ENCODE measurements around the gene SIVA1.

SIVA1 gene, protein sequence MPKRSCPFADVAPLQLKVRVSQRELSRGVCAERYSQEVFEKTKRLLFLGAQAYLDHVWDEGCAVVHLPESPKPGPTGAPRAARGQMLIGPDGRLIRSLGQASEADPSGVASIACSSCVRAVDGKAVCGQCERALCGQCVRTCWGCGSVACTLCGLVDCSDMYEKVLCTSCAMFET

GRCh38 chr14:104752735-104753527 lies at the start of gene SIVA1:
TSS of gene SIVA1 (plus strand) at chr14:104753147. CDS start at chr14:104753202, 55 bp downstream.
- FAIRE-seq, result peak; percentile 27
- peak; percentile 89 for DNase-seq (ENCODE audit: low spot score)

DNA sequence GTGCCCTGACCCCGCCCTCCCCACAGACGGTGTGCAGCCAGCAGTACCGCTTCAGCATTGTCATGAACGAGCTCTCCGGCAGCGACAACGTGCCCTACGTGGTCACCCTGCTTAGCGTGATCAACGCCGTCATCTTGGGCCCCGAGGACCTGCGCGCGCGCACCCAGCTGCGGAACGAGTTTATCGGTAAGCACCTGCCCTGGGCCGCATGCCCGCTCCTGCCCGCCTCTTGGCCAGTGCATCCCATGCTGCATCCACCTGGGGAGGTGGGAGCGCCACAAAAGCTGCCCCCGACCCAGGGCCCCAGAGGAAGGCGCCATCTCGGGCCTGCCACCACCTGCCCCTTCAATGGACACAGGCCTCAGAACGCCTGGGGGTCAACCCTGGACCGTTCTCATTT lies 49.7 kb upstream of the SIVA1 start:
- DNase-seq (ENCODE audit: low spot score) (no peak), FAIRE-seq (no peak)

DNA sequence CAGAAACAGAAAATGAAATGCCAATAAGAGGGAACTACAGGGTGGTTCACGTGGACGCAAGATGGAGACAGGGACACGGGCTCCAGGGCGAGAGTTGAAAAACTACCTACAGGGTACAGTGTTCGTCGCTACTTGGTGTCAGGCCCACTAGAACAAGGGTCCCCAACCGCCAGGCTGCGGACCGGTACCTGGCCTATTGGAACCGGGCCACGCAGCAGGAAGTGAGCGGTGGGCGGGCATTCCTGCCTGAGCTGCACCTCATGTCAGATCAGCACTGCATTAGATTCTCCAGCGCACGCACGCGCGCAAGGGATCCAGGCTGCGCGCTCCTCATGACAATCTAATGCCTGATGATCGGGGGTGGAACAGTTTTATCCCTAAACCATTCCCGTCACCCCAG lies 48.7 kb upstream of the SIVA1 start:
- FAIRE-seq, result no peak

DNA sequence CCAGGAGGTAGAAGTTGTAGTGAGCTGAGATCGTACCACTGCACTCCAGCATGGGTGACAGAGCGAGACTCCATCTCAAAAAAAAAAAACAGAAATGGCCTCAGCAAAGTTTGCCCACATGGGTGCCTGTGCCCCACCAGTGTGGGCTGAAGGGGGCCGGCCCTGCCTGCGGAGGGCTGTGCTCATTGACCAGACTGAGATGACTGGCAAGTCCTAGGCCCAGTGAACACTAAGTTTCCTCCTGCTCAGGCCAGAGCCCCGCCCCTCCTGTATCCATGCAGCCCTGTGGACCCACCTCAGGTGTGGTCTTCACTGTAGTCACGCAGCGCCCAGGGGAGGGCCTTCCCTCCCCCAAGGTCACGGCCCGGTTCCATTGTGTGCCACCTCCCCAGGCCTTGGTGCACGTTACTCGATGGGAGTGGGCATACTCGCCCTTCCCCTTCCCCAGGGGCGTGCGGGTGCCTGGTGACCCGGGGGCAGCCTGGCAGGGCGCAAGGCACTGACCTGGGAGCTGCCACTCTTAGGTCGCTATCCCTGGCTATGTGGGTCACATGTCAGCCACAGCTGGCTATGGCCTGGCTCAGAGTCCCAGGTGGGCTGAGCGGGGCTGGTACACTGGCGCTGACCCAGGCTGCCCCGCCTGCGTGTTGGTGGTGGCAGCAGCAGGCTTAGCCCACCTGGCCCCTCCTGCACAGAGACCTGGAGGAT lies 47.5 kb upstream of the SIVA1 start:
- no peak for FAIRE-seq
- DNase-seq (ENCODE audit: low spot score), result no peak

More for the DNA sequence above, 48.7 kb upstream of the SIVA1 start:
- DNase-seq (ENCODE audit: low spot score), result no peak

GRCh38 chr14:104706733-104707607 lies 46.0 kb upstream of the SIVA1 start:
- no peak for DNase-seq (ENCODE audit: low spot score)
- FAIRE-seq, result no peak

DNA sequence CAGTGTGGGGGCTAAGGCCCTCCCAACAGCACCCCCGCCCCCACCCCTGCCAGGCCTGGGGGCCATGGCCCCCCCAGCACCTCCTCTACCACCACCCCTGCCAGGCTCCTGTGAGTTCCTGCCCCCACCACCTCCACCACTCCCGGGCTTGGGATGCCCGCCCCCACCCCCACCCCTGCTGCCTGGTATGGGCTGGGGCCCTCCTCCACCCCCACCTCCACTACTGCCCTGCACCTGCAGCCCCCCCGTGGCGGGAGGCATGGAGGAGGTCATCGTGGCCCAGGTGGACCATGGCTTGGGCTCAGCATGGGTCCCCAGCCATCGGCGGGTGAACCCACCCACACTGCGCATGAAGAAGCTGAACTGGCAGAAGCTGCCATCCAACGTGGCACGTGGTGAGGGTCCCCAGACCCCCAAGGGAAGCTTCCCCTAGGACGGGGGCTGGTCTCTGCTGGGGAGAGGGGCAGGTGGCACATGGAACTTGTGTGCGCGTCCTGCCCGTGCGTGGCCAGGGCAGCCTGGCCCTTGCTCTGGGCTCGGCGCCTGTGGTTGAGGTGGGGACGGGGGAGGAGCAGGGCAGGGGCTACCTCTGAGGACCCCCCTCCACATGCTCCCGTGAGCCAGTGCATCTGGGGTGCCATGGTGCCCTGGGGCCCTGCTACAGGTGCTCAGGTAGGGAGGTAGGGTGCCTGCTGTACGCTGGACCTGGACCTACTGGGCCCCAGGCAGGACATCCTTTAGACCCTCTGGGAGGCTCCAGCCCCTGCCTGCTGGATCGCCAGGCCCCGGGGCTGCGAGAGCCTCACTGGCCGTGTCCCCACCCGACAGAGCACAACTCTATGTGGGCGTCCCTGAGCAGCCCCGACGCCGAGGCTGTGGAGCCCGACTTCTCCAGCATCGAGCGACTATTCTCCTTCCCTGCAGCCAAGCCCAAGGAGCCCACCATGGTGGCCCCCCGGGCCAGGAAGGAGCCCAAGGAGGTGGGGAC lies 45.0 kb upstream of the SIVA1 start:
- DNase-seq (ENCODE audit: low spot score) (no peak), FAIRE-seq (no peak)

- FAIRE-seq, result no peak
Observed at GRCh38 chr14:104708606-104709268, 44.2 kb upstream of the SIVA1 start.

DNA sequence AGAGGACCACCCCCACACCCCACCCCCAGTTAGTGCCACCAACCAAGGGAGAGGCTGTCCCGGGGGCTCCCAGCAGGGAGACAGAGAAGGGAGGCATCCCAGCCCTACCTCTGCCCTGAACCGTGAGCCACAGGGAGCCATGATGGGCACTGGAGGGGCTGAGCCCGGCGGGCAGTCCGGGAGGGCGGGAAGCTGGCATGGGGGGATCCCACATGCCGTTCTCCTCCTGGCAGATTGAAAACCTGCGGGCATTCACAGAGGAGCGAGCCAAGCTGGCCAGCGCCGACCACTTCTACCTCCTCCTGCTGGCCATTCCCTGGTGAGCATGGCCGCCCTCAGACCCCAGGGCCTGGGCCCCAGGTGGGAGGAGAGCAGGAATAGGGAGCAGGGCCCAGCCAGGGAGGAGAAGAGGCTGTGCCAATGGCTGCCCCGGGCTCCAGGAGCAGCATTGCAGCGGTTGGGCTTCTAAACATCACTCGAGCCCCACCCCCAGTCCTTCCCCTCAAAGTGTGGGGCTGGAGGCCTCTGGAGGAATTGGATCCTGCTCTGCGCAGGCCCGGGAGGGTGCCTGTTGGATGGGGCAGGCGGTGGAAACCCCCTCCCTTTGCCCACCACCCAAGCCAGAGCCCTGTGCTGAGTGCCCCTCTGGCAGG lies 43.4 kb upstream of the SIVA1 start:
- no peak for DNase-seq (ENCODE audit: low spot score)

More at GRCh38 chr14:104708606-104709268, 44.2 kb upstream of the SIVA1 start:
- no peak for DNase-seq (ENCODE audit: low spot score)

DNA sequence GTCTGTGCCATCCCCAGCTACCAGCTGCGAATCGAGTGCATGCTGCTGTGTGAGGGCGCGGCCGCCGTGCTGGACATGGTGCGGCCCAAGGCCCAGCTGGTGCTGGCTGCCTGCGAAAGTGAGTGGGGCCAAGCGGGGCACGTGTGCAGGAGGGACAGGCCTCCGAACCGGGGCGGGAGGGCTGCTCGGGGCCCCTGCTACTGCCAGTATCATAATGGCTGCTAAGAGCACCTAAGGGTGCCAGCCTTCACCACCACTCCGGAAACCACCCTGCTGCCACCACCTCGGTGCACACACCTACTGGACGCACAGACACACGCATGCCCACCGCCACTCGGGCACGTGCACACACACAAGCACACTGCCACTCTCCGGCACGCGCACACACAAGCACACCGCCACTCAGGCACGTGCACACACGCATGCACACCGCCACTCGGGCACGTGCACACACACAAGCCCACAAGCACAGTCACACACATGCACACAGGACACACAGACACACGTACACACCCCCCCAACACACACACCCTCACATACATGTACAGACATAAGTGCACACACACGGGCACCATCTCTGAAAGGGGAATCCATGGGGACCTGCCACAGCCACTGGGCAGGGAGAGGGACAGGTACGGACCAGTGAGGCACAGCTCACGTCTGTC lies 42.7 kb upstream of the SIVA1 start:
- DNase-seq (ENCODE audit: low spot score), result no peak
- no peak for FAIRE-seq

More for the DNA sequence above, 43.4 kb upstream of the SIVA1 start:
- no peak for FAIRE-seq

DNA sequence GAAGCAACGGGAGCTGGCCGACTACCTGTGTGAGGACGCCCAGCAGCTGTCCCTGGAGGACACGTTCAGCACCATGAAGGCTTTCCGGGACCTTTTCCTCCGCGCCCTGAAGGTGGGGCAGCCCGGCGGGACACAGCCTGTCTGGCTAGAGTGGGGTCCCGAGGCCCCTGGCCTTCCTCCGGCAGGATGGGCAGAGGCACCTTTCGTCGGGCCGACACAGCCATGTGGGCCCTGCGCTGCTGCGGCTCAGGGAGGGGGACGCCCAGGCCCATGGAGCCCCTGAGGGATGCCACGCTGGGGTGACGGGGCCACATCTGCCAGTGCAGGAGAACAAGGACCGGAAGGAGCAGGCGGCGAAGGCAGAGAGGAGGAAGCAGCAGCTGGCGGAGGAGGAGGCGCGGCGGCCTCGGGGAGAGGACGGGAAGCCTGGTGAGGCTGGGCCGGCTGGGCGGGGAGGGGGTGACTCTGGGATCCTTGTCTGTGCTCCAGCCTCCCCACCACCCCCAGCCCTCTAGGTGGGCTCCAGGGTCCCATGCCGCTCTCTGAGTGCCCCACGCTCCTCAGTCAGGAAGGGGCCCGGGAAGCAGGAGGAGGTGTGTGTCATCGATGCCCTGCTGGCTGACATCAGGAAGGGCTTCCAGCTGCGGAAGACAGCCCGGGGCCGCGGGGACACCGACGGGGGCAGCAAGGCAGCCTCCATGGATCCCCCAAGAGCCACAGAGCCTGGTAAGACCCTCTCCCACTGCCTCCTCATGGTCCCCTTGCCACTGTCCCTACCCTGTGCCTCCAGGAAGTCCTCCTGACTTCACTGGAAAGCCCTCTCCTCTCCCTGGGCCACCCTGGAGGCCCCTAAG lies 39.8 kb upstream of the SIVA1 start:
- DNase-seq (ENCODE audit: low spot score) (no peak), FAIRE-seq (no peak)

DNA sequence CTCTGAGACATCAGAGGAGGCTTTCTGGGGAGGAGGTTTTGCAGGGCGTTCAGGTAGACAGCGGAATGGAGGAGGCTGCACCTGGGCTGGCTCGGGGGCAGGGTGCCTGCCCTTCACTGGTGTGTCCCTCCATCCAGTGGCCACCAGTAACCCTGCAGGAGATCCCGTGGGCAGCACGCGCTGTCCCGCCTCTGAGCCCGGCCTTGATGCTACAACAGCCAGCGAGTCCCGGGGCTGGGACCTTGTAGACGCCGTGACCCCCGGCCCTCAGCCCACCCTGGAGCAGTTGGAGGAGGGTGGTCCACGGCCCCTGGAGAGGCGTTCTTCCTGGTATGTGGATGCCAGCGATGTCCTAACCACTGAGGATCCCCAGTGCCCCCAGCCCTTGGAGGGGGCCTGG lies 38.9 kb upstream of the SIVA1 start:
- DNase-seq (ENCODE audit: low spot score), result no peak
- FAIRE-seq, result no peak

GRCh38 chr14:104714681-104715080 lies 38.3 kb upstream of the SIVA1 start:
- FAIRE-seq, result no peak
- no peak for DNase-seq (ENCODE audit: low spot score)

GRCh38 chr14:104715416-104715815 lies 37.5 kb upstream of the SIVA1 start:
- DNase-seq (ENCODE audit: low spot score) (no peak), FAIRE-seq (no peak)

DNA sequence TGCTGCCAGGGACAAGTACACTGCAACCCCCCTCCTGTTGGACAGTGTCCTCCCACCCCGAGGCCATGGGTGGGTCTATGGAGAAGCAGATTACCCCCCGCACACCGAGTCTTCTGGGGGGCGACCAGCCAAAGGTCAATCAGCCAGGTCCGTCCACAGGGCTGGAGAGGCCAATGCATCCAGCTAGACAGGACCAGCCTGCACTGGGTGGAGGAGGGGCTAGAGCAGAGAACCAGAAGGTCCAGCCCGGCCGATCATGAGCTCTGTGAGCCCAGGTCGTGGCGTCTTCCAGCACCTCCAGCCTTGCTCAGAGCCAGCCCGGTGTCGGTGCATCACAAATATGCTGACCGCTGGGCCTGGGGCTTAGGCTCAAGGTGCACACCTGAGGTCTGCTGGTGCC lies 37.1 kb upstream of the SIVA1 start:
- DNase-seq (ENCODE audit: low spot score) (no peak), FAIRE-seq (no peak)

DNA sequence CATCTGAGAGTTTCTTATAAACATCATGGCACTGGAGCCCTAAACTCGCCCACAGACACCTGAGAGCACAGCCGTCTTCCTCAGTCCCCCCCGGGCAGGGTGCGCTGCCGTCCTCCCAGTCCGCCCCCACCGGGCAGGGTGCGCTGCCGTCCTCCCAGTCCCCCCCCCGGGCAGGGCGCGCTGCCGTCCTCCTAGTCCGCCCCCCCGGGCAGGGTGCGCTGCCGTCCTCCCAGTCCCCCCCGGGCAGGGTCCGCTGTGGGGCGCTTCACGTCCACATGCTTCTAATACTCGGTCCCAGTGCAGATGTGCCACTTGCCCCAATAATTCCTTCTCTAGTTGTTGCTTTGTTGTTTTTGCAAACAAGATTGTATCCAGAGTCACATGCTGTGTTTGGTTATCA lies 35.8 kb upstream of the SIVA1 start:
- FAIRE-seq (no peak), DNase-seq (ENCODE audit: low spot score) (no peak)

GRCh38 chr14:104717646-104718045 lies 35.3 kb upstream of the SIVA1 start:
- DNase-seq (ENCODE audit: low spot score), result no peak
- no peak for FAIRE-seq

GRCh38 chr14:104718147-104718546 lies 34.8 kb upstream of the SIVA1 start:
- no peak for FAIRE-seq
- no peak for DNase-seq (ENCODE audit: low spot score)

DNA sequence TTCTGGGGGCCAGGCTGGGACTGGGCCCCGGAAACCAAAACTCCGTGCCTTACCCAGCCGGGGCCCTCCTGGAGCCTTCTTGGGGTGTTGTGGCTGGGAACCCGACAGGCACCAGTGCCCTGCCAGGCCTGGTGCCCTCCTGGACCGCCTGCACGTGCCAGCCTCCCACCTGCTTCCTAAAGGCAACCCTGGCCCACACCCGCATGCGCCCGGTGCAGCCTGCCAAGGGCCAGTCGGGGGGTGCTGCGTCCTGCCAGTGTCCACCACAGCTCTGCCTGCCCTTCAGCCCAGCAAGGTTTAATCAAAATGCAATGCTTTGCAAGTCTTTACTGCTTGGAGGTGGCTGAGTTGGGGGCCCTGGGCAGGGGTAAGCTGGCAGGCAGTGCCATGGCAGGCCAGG lies 34.1 kb upstream of the SIVA1 start:
- FAIRE-seq (no peak), DNase-seq (ENCODE audit: low spot score) (no peak)
